Prostate gland (tissue), 2 donors: Measurements from ENCODE around the gene CNNM1. TPM values are rescaled to one million over a fixed set of nuclear protein-coding genes. Genes with fewer than 3 reads are reported as not detected.

Experiments used
- DNase-seq: peaks from one replicate; pipeline ENCODE4 v3.0.0-alpha.2; 2019; ENCODE audit warnings: low spot score
- H3K27ac ChIP-seq, 2 donors: fragments of 200-600 bp; sonication (generic); 2 replicates each; pipeline ENCODE4 v1.5.1; 2017 to 2019
- H3K27me3 ChIP-seq: fragments of 200-600 bp; sonication (generic); replicated peaks from 2 replicates; pipeline ENCODE4 v1.5.1; 2019; ENCODE audit not compliant: insufficient read depth
- H3K36me3 ChIP-seq, 2 donors: fragments of 200-600 bp; sonication (generic); 1 replicate in 1 of 2; 2 replicates in 1 of 2; pipeline versions ENCODE4 v1.5.1 to v1.8.1; 2017 to 2019
- H3K4me1 ChIP-seq: fragments of 200-600 bp; sonication (generic); replicated peaks from 2 replicates; pipeline ENCODE4 v1.5.1; 2019
- H3K4me3 ChIP-seq, 2 donors: fragments of 200-600 bp; sonication (generic); 2 replicates each; pipeline ENCODE4 v1.5.1; 2017 to 2019
- H3K9me3 ChIP-seq: fragments of 200-600 bp; sonication (generic); 2 replicates; pipeline ENCODE4 v1.5.1; 2017
- POLR2A ChIP-seq: fragments of 450-650 bp; IDR thresholded peaks from one replicate; pipeline ENCODE4 v1.6.1; 2016; ENCODE audit warnings: antibody characterized with exemption, mild to moderate bottlenecking
- POLR2AphosphoS5 ChIP-seq: sonication (generic); formaldehyde crosslinking; IDR thresholded peaks from one replicate; pipeline ENCODE4 v1.6.1; 2017; ENCODE audit warnings: antibody characterized with exemption
- WGBS: methylation state at CpG from one replicate; pipeline ENCODE4 v1.1.5; 2018; 5-methylcytosine and 5-hydroxymethylcytosine counted together
- intact Hi-C: fragments of 100-400 bp; cut with DNase I; formaldehyde crosslinking; loops from one replicate; pipeline ENCODE4 v1.14.2; 2022
- total RNA-seq, 2 donors: library from RNA; depleted of rRNA; stranded (reverse); fragments of >200 nt; gene quantifications; one replicate each; pipeline ENCODE4 v1.1.0, GENCODE V29; 2016
- TF ChIP-seq, protein P1 (sequence below), 4 experiments: fragments of 200-600 bp in 2 of 4; fragments of 450-650 bp in 2 of 4; sonication (generic) in 2 of 4; IDR thresholded peaks; 1 replicate in 3 of 4; 2 replicates in 1 of 4; pipeline ENCODE4 v1.5.1; 2016 to 2019; ENCODE audit warnings: antibody characterized with exemption in 4 of 4, mild to moderate bottlenecking in 2 of 4, moderate library complexity in 2 of 4

CNNM1 gene
- total RNA-seq, 2 donors from 2014 or later, result 4.2 to 36.1 TPM

GRCh38 chr10:99344715-99345114 lies 15.6 kb downstream of the CNNM1 start:
- Histone ChIP-seq H3K4me1 (peaks cover 2% of the 10 kb centered on the region), H3K4me3 (no peak overlapping the region), H3K27me3 (no peaks in the 10 kb centered on the region), H3K36me3 (no peaks in the 10 kb centered on the region), H3K9me3 (no peaks in the 10 kb centered on the region), H3K27ac (no peak overlapping the region)
- no peak for DNase-seq
- intact Hi-C loops, result no loop called here
- TF ChIP-seq POLR2A, result no peak
- no peak for TF ChIP-seq POLR2AphosphoS5
- TF ChIP-seq, protein P1, sequence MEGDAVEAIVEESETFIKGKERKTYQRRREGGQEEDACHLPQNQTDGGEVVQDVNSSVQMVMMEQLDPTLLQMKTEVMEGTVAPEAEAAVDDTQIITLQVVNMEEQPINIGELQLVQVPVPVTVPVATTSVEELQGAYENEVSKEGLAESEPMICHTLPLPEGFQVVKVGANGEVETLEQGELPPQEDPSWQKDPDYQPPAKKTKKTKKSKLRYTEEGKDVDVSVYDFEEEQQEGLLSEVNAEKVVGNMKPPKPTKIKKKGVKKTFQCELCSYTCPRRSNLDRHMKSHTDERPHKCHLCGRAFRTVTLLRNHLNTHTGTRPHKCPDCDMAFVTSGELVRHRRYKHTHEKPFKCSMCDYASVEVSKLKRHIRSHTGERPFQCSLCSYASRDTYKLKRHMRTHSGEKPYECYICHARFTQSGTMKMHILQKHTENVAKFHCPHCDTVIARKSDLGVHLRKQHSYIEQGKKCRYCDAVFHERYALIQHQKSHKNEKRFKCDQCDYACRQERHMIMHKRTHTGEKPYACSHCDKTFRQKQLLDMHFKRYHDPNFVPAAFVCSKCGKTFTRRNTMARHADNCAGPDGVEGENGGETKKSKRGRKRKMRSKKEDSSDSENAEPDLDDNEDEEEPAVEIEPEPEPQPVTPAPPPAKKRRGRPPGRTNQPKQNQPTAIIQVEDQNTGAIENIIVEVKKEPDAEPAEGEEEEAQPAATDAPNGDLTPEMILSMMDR (IDR thresholded peaks at IDR 0.05), result no peak
- WGBS, result 67% methylated on average over 4 of the region's 4 CpGs

GRCh38 chr10:99345350-99345749 lies 16.2 kb downstream of the CNNM1 start:
- Histone ChIP-seq H3K27ac (no peak overlapping the region), H3K36me3 (no peaks in the 10 kb centered on the region), H3K4me1 (peaks cover 2% of the 10 kb centered on the region), H3K9me3 (no peaks in the 10 kb centered on the region), H3K27me3 (no peaks in the 10 kb centered on the region), H3K4me3 (no peak overlapping the region)
- intact Hi-C loops, result no loop called here
- WGBS, result 96% methylated on average over 1 of the region's 1 CpG
- TF ChIP-seq, protein P1 (IDR thresholded peaks at IDR 0.05), result no peak
- TF ChIP-seq POLR2A (no peak), POLR2AphosphoS5 (no peak)
- no peak for DNase-seq

GRCh38 chr10:99346247-99346646 lies 17.1 kb downstream of the CNNM1 start:
- intact Hi-C loops, result no loop called here
- H3K27me3 ChIP-seq, result no peaks in the 10 kb centered on the region
- H3K27ac ChIP-seq, result no peak overlapping the region
- no peaks in the 10 kb centered on the region for H3K36me3 ChIP-seq
- WGBS, result 79% methylated on average over 1 of the region's 1 CpG
- DNase-seq, result no peak
- H3K4me1 ChIP-seq, result peaks cover 2% of the 10 kb centered on the region
- H3K4me3 ChIP-seq, result no peak overlapping the region
- no peaks in the 10 kb centered on the region for H3K9me3 ChIP-seq
- TF ChIP-seq POLR2AphosphoS5 (no peak), POLR2A (no peak)
- TF ChIP-seq, protein P1 (IDR thresholded peaks at IDR 0.05), result no peak

DNA sequence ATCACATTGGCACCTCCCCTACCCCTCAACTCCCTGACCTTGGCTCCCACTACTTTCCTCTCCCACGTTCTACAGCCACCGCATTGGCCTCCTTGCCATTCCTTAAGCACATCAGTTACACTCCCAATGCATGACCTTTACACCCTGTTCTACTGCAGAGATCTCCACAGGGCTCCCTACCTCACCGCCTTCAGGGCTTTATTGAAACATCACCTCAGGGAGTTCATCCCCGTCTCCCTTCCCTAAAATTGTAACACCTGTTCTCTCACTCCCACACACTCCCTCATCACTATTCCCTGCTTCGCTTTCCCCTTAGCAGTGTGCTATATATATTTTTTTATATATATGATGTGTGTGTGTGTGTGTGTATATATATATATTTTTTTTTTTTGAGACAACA lies 18.5 kb downstream of the CNNM1 start:
- Histone ChIP-seq H3K27me3 (no peaks in the 10 kb centered on the region), H3K4me3 (no peak overlapping the region), H3K9me3 (no peaks in the 10 kb centered on the region), H3K27ac (no peak overlapping the region), H3K36me3 (no peaks in the 10 kb centered on the region), H3K4me1 (peaks cover 2% of the 10 kb centered on the region)
- TF ChIP-seq, protein P1 (IDR thresholded peaks at IDR 0.05), result no peak
- TF ChIP-seq POLR2AphosphoS5 (no peak), POLR2A (no peak)
- DNase-seq, result no peak
- 92% methylated on average over 5 of the region's 5 CpGs for WGBS
- intact Hi-C loops, result no loop called here

- no peaks in the 10 kb centered on the region for H3K4me1 ChIP-seq
- intact Hi-C loops, result no loop called here
- TF ChIP-seq, protein P1 (IDR thresholded peaks at IDR 0.05), result no peak
- no peak for TF ChIP-seq POLR2A
- TF ChIP-seq POLR2AphosphoS5, result no peak
- WGBS, result 68% methylated on average over 1 of the region's 1 CpG
- H3K9me3 ChIP-seq, result no peaks in the 10 kb centered on the region
- H3K27ac ChIP-seq, result no peak overlapping the region
- no peak for DNase-seq
- H3K27me3 ChIP-seq, result no peaks in the 10 kb centered on the region
- H3K36me3 ChIP-seq, result no peaks in the 10 kb centered on the region
- no peak overlapping the region for H3K4me3 ChIP-seq
These were observed 24.0 kb downstream of the CNNM1 start for GRCh38 chr10:99353182-99353581.
